CD4-positive, alpha-beta T cell treated with Interleukin-4 for 4 hours (primary cell): ENCODE data around the gene TRIM3.

Experiments
- DNase-seq: peaks from one replicate; pipeline ENCODE4 v3.0.0-alpha.2; 2020

The TRIM3 gene

DNA sequence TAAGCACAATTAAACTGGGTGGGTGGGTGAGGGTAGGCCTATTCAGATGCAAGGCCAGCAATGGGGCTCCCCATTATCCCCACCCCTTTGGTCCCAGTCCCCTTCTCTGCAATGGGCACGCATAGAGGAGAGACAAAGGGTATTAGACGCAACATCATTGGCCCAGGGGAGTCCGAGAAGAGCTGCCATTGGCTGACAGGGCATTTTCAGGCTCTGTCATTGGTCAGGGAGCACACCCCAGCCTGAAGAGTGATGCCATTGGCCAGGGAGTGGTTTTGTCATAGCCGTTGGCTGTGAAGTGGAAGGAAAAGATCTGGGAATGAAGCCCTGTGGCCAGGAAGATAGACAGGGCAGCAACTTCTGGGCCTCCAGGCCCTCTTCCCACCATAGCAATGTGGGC lies 2.8 kb upstream of the TRIM3 start:
- DNase-seq, result no peak

DNA sequence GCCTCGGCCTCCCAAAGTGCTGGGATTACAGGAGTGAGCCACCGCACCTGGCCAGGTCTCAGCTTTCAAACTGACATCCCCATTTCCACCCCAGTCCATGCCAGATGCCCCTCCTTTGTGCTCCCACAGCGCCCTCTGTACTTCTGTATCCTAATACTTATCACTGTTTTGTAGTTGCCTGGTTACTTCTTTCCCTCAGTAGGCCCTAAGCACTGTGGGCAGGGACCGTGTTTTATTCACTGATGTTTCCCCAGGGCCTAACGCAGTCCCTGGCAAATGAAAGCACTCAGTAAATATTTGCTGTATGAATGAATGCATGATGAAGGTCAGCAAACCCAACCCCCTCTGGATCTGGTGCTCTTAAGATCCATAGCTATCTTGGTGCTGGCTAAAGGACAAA lies 2.2 kb upstream of the TRIM3 start:
- DNase-seq, result no peak

DNA sequence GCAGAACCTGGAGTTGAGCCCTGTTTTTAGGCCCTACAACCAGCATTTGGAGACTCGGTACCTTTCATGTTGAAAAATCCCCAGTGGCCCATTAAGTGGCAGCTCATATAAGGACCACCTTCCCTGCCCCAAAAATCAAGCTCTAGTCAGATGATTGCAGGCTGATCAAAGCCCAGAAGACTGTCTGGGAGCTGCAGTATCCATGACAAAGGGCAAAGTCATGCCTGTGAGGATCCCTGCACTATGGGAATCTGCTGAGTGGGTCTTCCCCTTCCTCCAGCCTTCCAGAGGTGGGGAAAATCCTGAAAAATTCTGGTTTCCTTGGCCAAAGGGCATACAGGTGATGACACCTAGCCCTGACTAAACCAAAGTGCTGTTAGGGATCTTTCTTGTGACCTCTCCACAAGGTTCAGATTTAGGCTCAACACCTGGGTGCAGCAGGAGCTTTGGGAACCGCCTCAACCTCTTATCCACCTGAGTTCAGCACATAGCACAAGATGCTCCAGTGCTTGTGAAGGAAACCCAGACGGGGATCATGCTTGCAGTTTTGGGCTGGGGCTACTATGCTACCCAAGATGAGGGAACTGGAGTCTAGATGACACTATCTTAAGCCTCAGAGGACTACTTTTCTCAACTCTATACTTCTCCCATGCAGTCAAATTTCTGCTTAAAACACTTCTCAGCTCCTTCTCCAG lies 1.2 kb upstream of the TRIM3 start:
- DNase-seq, result no peak

DNA sequence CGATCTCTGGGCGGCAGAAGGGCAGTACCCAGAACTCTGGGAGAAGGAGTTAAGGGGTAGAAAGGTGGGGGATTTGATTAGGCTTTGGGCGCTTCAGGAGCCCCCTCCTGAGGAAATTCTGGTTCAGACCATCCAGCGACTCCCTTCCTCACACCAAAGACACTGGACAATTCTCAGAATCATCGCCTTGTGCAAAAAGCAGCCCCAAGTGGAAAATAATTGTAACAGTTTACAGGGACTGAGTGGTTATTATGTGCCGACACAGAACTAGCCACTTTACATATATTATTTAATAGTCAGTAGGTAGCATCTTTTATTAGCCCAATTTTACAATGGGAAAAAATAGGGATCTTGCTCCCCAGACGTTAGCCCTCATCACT lies 662 bp upstream of the TRIM3 start:
- DNase-seq, result no peak

DNA sequence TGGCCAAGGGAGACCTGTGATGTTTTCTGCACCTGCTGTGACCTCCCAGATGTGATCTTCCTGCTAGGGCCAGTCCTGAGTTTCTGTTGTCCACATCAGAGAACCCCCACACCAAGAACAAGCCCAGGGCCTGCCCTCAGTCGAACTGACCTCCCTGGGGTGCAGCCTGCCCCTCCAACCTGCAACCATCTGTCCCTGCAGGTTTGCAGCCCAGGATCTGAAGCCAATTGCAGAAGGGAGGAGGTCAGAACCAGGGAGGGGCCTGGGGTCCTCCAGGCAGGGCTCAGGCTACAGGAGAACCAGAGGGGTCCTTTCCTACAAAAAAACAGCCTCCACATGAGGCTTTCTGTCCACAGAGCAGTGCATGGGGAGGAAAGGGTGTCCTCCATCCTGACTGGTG lies 807 bp downstream of the TRIM3 start:
- no peak for DNase-seq

DNA sequence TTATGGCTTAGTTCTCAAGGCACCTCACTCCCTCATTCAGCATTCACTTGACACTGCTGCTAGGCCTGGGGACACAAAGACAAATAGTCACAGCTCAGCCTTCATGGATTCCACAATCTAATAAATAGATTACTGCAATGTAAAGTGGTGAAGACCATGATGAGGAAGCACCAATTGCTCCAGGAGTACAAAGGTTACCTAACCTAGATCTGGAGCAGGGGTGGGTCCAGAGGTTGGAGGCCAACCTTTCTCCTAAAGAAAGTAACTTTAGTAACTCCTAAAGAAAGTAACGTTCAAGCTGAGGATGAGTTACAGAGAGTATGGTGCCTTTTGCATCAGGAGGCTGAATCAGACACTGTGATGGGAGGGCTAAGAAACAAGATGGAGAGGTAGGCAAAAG lies 4.1 kb downstream of the TRIM3 start:
- no peak for DNase-seq

DNA sequence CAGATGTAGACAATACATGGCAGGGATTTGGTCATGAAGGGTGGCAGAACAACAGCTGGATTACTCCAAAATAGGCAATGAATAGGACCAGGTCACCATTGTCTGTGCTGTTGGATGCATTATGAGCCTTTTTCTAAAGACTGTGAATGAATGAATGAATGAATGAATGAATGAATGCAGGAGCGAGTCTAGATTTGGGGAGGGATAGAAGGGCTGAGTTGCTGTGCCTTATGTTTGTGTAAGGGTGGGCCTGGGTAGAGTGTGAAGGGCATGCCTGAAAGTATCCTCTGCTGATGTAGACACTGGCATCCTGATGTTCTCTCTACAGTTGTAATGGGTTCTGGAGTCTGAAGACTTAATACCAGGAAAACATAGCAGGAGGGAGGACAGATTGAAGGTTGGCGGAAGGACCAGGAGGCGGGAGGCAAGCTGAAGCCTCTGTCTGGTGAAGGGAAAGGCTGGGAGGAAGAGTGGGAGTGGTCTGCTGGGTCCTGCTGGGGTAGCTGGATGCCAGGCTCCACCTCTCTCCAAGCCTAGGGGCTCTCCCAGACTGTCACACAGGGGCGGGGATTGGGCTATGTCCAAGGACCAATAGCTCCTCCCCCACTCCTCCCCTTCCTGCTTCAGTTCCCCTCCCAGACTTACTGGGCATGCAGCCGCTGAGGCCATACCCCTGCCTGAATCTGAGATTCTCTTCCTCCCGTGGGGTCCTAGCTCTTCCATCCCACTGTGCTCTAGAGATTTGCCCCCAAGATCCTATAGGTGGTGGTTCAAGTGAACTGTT lies 4.8 kb downstream of the TRIM3 start:
- DNase-seq, result no peak

DNA sequence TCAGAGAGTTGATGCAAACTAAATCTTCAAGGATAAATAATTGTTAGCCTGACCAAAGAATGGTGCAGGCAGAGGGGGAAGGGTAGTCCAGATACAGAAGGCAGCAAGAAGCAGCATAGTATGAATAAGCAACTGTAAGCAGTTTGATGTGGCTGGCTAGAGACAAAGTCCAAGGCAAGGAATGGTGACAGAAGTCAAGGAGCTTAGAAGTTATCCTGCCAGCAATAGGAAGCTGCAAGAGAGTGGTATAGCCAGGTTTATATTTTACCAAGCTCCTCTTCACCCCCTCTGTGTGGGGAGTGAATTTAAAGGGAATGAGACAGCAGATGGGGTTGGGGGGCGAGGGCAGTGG lies 14.7 kb downstream of the TRIM3 start:
- DNase-seq, result no peak

DNA sequence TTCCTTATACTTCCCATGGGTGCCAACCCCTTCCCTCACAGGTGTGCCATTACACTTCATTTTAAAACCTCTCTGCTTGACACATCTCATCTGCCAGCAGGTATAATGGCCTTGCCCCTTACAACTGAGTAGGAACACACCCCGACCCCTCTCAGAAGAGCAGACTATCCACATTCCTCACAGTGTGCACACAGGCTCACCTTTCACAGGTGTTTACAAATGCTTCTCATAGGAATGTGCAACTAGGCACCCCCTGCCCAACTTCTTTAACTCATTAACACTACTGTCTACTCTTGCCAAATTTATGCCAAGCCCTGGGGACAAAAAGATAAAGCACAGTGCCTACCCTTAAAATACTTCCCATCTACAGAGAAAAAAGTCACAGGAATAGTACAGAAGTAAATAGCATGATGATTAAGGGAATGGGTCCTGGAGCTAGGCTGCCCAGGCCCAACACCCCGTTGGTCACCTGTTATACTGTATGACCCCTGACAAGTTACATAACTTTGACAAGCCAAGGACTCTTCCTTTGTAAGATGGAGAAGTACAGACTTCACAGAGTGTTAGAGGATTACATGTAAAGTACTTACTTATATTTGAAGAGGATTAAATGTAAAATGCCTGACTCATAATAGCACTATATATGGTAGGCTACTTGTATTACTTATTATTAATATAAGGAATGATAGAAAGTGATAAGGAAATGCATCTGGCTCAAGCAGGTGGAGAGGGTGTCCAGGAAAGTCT lies 15.2 kb downstream of the TRIM3 start:
- no peak for DNase-seq

DNA sequence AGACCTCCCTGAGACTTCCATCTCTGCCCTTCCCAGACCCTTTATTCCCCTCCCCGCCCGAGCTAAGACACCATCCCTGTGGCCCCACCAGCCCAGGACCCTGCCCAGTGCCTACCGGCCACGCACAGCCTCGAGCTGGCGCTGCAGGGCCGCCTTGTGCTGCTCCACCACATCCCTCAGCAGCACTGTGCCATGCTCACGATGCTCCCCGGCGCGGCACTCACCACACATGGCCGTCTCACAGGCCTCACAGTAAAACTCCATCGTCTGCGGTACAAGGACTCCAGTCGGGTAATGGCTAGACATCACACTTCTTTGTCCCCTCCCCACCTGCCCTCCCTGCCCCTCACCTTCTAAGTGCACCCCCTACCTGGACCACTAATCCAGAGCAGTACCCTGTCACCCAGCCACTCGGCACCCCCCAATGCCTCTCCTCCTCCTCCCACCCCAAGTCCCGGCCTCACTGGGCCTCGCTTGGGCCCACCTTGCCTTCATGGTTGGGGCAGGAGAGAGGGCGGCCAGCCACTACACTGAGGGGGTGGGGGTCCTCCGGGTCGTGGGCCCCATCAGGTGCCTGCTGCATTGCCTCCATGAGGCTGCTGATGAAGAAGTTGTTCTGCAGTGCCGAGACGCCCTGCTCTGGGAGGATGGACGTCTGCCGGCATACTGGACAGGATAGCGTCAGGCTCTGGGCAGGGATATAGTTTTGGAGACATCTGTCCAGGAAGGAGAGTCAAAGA lies 16.0 kb downstream of the TRIM3 start:
- DNase-seq, result no peak

DNA sequence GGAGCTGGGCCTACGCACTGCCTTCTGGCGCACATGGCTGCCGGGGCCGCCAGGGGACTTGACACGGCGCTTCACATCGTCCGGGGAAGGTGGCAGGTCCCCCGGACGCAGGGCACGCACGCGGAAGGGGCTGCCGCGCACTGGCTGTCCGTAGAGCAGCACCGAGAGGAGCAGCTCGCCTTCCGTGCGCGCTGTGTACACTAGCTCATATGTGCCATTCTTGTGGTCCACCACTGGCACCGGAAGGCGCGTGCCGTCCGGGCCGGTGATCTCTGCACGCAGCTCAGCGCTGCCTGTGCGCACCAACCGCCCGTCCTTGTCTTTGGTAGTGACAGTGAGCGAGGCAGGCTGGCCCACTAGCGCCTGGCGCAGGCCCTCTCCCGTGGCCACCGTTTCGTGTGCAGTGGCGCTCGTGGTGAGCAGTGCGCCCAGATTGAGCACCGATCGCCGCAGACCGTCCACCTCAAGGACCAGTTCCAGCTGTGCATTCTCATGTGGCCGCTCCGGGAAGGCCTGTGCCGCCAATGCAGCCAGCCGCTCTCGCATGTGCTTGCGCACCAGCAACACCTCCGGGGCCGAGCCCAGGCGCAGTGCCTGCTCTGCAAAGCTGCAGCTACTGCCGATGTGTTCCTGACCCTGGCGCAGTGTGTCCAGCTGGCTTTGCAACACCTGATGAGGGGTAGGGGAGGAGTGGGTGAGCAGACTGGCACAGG lies 17.2 kb downstream of the TRIM3 start:
- no peak for DNase-seq

DNA sequence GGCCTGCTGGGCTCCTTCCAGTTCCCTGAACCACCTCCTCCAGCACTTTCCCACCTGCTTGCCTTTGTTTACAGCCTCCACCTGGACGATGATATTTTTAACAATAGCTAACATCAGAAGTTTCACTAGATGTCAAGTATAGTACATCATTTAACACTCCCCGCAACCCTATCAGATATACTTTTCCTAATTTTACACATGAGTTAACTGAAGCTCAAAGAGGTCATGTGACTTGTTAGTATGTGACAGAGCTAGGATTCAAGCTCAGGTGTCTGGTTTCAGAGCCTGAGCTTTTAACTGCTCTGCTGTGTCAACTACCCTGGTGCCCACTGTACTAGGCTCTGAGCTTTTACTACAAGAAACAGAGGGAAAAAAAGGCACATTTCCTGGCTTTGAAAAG lies 18.7 kb downstream of the TRIM3 start:
- no peak for DNase-seq

DNA sequence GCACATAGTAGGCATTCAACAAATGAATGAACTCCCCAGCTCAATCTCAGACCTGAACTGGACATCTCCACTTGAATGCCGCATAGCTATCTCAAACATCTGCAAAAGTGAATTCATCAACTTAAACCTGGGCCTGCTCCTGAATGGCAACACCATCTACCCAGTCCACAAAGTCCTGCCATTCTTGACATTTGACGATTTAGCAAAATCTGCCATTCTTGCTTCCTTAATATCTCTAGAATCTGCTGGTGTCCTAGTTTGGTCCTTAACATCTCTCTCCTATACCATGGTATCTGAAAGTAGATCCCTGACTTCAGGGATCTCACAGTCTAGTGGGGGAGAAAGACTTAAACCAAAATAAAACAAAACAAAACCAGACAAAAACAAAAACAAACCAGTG lies 20.6 kb downstream of the TRIM3 start:
- no peak for DNase-seq

DNA sequence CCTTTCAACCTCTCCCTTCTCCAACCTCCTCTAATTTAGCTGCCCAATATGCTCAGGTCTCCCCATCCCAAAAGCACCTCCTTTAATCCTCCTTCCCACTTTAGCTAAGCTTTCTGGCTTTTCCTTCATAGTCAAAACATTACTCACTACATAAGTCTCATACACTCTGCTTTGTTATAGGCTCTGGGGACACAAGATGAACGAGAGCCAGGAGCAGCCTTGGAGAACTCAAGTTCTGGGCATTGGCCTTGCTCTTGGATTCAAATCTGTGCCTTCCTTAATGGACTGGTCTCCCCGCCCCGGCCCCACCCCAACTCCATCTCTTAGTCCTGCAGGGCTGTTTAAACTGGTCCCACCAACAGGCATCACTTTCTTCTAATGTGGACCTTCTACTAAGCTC lies 21.5 kb downstream of the TRIM3 start:
- no peak for DNase-seq

DNA sequence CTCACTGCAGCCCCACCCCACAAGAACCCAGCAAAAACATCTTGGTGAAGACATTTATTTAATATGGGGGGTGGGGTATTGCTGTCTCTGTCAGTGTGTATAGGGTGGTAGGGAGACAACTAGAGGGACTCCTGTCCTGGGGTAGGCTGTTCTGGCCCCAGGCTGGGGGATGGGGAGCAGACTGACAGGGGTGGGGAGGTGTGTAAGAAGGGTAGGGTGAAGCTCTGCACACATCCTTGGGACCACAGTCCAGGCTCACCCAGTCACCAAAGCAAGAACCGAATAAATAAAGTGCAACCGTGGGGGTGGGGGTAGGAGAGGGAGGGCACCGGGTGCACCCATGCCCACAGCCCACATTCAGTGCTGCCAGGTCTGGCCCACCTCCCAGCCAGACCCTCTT lies 25.2 kb downstream of the TRIM3 start:
- DNase-seq, result no peak

DNA sequence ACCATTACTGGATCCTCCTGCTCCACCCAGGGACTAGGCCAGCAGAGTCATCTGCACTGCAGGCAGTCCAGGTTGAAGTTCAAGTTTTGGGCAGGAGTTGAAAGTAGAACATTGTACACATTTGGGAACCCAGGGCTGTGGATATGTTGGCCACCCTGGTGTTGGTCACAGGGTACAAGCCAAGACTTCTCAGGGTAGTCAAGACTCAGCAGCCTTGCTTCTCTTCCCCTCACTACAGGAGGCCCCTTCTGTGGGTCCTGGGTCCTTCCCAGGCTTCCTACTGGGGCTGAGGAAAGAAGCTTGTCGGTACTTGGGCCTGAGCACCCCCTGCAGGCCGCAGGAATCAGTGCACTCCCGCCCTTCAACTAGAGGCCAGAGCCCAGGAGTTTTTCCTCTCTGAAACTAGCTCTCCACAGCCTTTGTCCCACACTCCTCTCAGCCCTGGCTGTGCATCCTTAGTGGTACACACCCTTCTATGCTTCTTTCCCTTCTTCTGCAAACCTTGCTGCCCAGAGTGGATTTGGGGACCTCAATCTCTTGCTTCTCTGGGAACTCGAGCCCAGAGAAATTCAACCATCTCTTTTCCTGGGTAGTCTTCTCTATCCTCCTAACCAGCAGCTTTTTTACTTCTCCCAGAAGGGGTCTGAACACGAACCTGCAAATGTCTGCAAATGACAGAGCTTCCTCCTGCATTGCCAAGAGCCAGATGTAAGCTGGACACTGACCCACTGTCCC lies 30.3 kb downstream of the TRIM3 start:
- DNase-seq, result peak; percentile 54

DNA sequence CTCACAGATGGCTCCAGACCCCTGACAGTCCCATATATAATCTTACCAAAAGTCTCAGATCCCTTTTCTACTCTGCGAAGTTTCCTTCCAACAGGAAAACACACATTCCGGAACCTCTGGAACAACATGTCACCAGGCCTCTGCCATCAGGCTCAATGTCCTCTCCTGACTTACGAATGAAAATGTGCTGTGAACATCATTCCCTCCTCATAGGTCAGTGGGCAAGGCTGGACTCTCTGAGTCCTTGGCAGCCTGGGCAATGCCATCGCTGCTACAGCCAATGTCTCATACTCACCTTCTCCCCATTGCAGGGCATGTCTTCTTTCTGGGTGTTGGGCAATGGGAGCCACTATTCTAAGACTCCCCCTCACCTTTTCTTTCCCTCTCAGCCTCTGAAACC lies 31.3 kb downstream of the TRIM3 start:
- no peak for DNase-seq

DNA sequence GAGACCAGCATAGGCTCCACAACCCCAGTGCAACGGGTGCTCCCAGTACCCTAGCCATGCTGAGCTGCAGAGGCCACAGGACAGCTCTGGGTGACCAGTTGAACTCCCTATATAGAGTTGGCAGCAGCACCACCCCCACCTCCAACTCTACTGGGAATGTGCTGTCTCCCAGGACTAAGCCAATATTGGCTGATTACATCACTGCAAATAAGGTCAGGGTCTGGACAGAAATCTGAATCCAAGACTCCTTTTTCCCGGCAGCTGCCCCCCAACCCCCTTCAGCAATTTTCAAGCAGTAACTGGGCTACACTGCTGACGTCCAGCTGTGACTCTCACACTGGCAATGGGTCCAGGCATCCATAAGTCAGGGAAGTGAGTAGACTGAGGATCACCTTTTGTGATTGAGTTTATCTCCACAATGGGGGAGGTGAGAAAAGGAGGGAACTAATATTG lies 32.8 kb downstream of the TRIM3 start, which contains the start of gene HPX:
TSS of gene HPX (minus strand) at position 82 of the 453 bp plus-strand sequence. CDS start at position 58, 24 bp downstream.
- DNase-seq, result no peak

DNA sequence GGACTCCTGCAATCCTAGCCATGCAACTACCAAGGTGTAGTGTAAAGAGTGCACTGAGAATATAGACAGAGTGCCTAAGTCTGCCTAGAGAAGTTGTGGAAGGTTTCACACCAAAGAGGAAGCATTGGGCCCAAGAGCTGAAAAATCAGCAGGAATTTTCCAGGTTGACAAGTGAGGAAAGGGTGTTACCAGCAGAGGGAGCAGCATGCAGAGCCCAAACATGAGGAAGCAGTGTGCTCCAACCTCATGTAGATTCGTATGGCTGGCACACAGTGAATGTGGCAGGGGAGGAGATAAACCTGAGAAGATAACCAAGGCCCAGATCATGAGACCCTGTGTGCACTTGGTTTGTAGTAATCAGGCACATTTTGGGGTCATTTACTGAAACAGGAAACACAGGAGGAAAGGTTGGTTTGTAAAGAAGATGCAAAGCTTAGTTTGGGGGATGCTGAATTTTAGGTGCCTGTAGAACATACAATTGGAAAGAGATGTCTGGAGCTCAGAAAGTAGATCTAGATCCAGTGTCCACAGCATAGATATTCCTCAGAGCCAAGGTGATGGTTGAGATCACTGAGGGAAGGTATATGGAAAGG lies 34.7 kb downstream of the TRIM3 start:
- peak; percentile 44 for DNase-seq

DNA sequence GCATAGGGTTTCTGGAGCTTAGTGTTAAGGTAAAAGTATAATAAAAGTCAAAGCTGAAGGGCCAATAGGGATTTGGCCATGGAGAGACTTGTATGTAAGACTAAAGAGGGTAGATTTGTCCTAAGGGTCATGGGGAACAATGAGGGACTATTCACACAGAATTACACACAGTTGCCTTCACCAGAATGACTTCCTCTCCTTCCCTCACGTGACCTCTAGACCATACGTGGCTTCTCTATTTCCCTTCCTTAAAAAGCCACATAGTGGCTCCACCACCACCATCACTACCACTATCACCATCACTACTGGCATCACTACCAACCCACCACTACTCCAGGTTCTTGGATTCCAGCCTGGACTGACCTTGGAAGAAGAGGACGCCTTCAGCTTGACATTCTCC lies 35.7 kb downstream of the TRIM3 start:
- peak; percentile 20 for DNase-seq

DNA sequence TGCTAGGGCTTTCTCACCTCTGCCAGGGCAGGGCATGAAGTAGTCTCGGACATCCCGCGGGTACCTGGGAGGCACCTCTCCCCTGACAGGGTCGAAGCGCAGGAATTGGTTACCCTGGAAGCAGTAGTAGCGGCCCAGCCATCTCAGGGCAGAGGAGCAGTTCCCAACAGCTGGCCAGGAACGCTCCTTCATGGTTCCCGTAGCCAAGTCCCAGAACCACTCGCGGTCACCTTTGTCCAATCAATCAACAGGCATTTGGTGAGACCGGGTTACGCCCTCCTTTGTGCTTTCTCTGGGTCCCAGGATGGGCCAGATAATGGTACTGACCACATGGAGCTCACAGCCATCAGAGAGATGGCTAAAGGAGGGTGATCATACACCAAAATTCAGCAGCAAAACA lies 36.3 kb downstream of the TRIM3 start:
- no peak for DNase-seq
